ENCODE data around the gene FAM117B. TPM values are rescaled to one million over a fixed set of nuclear protein-coding genes. Genes with fewer than 3 reads are reported as not detected.

FAM117B gene
- total and polyA plus RNA-seq, 8 donors: 2.5 to 12.4 (median 5.4) TPM

DNA sequence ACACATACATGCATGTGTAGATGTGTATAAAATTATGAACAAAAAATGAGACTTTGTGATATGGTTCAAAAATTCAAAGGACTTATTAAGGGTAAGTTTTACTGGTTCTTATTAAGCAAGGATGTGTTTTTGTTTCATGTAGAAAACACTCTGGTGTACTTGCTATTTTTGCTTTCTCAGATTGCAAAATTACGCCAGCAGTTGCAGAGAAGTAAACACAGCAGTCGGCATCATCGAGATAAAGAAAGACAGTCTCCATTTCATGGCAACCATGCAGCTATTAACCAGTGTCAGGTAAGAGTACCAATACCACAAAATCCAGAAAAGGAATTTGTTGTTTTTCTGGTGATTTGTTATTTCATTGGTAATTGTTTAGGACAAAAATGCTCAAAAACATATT is 91.3 kb downstream of the FAM117B start:
- TF ChIP-seq, protein P1, sequence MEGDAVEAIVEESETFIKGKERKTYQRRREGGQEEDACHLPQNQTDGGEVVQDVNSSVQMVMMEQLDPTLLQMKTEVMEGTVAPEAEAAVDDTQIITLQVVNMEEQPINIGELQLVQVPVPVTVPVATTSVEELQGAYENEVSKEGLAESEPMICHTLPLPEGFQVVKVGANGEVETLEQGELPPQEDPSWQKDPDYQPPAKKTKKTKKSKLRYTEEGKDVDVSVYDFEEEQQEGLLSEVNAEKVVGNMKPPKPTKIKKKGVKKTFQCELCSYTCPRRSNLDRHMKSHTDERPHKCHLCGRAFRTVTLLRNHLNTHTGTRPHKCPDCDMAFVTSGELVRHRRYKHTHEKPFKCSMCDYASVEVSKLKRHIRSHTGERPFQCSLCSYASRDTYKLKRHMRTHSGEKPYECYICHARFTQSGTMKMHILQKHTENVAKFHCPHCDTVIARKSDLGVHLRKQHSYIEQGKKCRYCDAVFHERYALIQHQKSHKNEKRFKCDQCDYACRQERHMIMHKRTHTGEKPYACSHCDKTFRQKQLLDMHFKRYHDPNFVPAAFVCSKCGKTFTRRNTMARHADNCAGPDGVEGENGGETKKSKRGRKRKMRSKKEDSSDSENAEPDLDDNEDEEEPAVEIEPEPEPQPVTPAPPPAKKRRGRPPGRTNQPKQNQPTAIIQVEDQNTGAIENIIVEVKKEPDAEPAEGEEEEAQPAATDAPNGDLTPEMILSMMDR (IDR thresholded peaks at IDR 0.05): no peak
- DNase-seq (no peak), ATAC-seq (no peak), FAIRE-seq (no peak)
- Histone ChIP-seq H3K27ac (no peak overlapping the region), H3K36me3 (no peaks in the 10 kb centered on the region), H3K27me3 (no peaks in the 10 kb centered on the region), H3K9me3 (no peaks in the 10 kb centered on the region), H3K4me3 (no peak overlapping the region), H3K4me1 (no peaks in the 10 kb centered on the region)
- WGBS, 2 donors: 62 to 68% methylated on average over 3 of the region's 3 CpGs
- intact Hi-C loops (cut with DNase I): no loop called here

DNA sequence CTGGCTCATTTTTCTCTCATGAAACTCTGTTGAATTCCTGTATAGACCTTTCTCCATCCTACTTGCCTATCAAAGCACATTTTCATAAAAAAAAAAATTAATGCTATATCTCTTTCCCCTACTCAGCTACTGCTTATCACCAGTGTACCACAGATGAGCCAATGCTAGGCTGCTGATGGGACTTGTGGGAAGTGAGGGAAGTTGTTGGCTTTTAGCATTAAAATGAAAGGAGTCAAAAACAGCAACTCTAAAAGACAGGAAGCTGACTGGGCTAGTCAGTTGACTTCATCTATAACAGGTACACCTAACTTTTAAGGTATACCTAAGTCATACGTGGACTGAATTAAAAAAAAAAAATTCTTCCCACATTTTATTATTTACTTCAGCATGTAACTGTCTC is 102.1 kb downstream of the FAM117B start:
- DNase-seq (no peak), ATAC-seq (no peak), FAIRE-seq (no peak)
- H3K4me3 ChIP-seq: no peak overlapping the region
- no peaks in the 10 kb centered on the region for H3K4me1 ChIP-seq
- WGBS, 2 donors: 93 to 97% methylated on average over 1 of the region's 1 CpG
- H3K36me3 ChIP-seq: no peaks in the 10 kb centered on the region
- H3K27ac ChIP-seq: no peak overlapping the region
- no peaks in the 10 kb centered on the region for H3K27me3 ChIP-seq
- TF ChIP-seq, protein P1 (IDR thresholded peaks at IDR 0.05): no peak
- intact Hi-C loops (cut with DNase I): no loop called here
- H3K9me3 ChIP-seq: no peaks in the 10 kb centered on the region

DNA sequence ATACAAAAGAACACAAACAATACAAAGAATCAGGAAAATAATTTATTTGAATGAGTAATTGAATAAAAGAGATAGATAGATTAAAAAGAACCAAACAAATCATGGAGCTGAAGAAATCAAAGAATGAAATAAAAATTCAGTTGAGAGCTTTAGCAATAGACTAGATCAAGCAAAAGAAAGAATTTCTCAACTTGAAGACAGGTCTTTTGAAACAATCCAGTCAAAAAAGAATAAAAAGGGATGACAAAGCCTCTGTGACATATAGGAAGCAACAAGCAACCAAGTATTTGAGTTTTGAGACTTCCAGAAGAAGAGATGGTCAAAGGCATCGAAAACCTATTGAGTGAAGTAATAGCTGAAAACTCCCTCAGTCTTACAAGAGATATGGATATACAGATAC is 108.8 kb downstream of the FAM117B start:
- DNase-seq: no peak
- TF ChIP-seq, protein P1 (IDR thresholded peaks at IDR 0.05): no peak
- no peaks in the 10 kb centered on the region for H3K4me1 ChIP-seq
- no peaks in the 10 kb centered on the region for H3K36me3 ChIP-seq
- H3K27me3 ChIP-seq: no peaks in the 10 kb centered on the region
- intact Hi-C loops (cut with DNase I): no loop called here
- H3K27ac ChIP-seq: no peak overlapping the region
- no peak for ATAC-seq
- H3K4me3 ChIP-seq: no peak overlapping the region
- WGBS, 2 donors: 93 to 98% methylated on average over 1 of the region's 1 CpG
- no peak for FAIRE-seq
- H3K9me3 ChIP-seq: no peaks in the 10 kb centered on the region

DNA sequence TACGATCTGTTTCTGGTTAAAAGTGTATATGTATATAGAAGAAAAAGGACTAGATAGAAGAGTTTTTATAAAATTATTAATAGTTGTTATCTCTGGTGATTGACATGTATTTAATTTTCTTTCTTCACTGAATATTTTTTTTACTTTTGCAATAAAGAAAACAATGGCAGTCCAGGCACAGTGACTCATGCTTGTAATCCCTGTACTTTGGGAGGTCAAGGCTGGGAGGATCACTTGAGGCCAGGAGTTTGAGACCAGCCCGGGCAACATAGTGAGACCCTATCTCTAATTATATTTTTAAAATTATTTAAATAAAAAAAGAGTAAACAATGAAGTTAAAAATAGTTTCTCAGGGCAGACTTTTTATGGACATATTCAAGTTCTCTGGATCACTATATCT is 114.7 kb downstream of the FAM117B start:
- DNase-seq (no peak), ATAC-seq (no peak), FAIRE-seq (no peak)
- Histone ChIP-seq H3K27me3 (no peaks in the 10 kb centered on the region), H3K36me3 (no peaks in the 10 kb centered on the region), H3K9me3 (no peaks in the 10 kb centered on the region), H3K4me3 (no peak overlapping the region), H3K27ac (no peak overlapping the region), H3K4me1 (no peaks in the 10 kb centered on the region)
- intact Hi-C loops (cut with DNase I): no loop called here
- TF ChIP-seq, protein P1 (IDR thresholded peaks at IDR 0.05): no peak
- 70 to 76% methylated on average over 2 of the region's 2 CpGs for WGBS, 2 donors

DNA sequence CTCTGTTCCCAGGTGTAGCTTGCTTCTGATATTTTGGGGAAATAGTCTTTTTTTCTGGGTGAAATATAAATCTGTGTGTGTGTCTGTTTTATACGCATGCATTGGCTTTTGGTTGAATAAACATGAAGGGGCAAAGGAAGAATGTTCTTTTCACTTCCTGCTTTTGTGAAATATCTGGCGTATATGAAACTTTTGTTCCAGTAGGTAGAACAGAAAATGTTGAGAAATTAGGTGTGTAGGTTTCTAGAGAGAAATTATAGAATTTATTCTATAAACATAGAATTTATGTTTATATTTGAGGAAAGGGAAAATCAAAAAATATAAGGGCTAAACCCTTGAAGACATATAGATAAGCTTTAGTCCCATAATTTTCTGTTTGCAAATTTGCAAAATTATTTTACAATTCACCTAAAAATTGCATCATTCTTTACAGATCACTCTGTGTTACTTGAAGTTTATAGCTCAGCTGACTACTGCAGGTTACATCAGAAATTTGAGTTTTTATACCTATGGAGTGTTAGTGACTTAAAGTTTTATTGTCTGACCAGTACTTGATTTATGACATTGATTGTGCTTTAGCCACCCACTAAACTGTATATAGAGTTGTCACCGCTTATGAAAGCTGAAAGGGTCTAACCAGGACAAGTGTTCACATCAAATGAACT is 116.1 kb downstream of the FAM117B start:
- Histone ChIP-seq H3K9me3 (no peaks in the 10 kb centered on the region), H3K36me3 (no peaks in the 10 kb centered on the region), H3K4me3 (no peak overlapping the region), H3K4me1 (no peaks in the 10 kb centered on the region), H3K27ac (no peak overlapping the region), H3K27me3 (no peaks in the 10 kb centered on the region)
- TF ChIP-seq, protein P1 (IDR thresholded peaks at IDR 0.05): no peak
- WGBS, 2 donors: 87 to 92% methylated on average over 3 of the region's 3 CpGs
- ATAC-seq (no peak), FAIRE-seq (no peak), DNase-seq (no peak)
- intact Hi-C loops (cut with DNase I): no loop called here
